ENCODE data around the gene CDH23.

Gene CDH23

DNA sequence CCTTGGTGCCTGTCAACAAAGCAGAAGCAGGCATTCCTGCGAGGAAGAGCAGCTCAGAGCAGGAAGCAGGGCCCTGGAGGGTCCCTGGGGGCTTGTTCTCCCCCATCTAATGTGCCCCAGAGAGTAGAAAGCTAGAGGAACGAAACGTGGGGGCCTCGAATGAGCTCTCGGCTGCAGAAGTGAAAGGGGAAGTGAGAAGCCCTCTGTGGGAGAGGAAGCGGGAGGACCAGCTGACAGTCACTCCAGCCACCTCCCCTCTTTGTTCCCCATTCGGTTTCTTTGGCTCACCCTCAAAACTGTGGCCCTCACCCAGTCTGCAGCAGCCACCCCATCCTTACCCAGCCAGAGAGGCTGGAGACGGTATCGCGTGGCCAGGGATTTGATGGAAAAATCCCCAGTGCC lies 297.8 kb downstream of the CDH23 start:
- DNase-seq (ENCODE audit: extremely low spot score), result no peak

DNA sequence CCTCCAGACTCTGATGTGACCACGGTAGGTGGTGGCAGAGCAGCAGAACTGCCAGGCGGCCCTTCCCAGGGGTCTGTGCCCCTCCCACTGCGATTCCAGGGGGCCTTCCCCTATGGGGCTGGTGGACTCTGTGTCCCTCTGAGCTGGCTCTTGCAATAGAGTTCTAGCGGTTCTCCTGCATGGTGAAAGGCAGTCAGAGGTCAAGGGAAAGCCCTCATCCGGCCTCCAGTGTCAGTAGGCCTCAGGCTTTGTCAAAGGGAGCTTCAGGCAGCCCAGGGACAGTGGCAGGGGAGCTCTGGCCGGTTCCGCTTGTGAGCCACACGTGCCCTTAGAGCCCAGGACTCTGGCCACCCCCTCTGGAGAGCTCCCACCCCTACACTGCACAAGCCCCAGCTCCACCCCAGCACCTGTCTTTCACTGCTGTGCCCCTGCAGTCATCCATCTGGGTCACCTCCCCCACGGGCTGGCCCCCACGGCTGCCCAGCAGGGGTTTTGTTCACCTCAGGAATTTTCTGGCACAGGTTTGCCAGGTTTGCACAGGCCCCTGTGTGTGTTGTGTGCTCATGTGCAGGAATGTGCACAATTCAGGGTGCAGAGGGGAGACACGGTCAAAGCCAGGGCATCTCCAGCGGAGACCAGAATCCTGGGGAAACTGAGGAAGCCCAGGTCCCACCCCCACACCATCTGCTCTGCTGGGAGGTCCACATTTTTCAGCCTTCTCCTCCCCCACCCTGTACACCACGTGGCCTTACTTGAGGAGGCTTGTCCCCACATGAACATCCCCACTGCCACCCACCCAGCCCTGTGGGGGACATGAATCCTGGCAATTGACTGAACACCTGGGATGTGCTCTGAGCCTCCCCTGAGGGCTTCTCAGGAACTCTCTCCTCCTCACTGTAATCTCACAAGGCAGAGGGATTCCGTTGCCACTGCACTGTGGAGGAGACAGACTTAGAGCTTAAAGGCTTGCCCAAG lies 299.1 kb downstream of the CDH23 start:
- POLR2A ChIA-PET, result no interaction called here
- DNase-seq (ENCODE audit: extremely low spot score), result no peak

More for the DNA sequence above, 297.8 kb downstream of the CDH23 start:
- ChIA-PET CTCF (interaction anchor here (0.6 to 1.1 kb wide), 2 partner anchors 13 to 64 kb away, joined by 3 read pairs; no protein-coding TSS in a partner anchor), POLR2A (no interaction called here)
- TF ChIP-seq ELF4 (IDR thresholded peaks at IDR 0.05) (no peak), LEF1 (IDR thresholded peaks at IDR 0.05; ENCODE audit: borderline replicate concordance) (no peak), TARDBP (IDR thresholded peaks at IDR 0.05) (no peak), SP1 (IDR thresholded peaks at IDR 0.05) (no peak), BHLHE40 (IDR thresholded peaks at IDR 0.05; ENCODE audit: borderline replicate concordance) (no peak), SUZ12 (IDR thresholded peaks at IDR 0.05) (no peak), ZNF384 (IDR thresholded peaks at IDR 0.05) (no peak), NFRKB (IDR thresholded peaks at IDR 0.05) (no peak), FOXM1 (IDR thresholded peaks at IDR 0.05; ENCODE audit: borderline replicate concordance) (no peak), ARNT (IDR thresholded peaks at IDR 0.05) (no peak), L3MBTL2 (conservative IDR thresholded peaks at IDR 0.05) (no peak), FOXK2 (IDR thresholded peaks at IDR 0.05) (no peak), HDGF (IDR thresholded peaks at IDR 0.05; ENCODE audit: borderline replicate concordance) (no peak), CTBP1 (IDR thresholded peaks at IDR 0.05; ENCODE audit: borderline replicate concordance) (no peak), FOXA1 (IDR thresholded peaks at IDR 0.05) (no peak)
- TF ChIP-seq, protein P1, sequence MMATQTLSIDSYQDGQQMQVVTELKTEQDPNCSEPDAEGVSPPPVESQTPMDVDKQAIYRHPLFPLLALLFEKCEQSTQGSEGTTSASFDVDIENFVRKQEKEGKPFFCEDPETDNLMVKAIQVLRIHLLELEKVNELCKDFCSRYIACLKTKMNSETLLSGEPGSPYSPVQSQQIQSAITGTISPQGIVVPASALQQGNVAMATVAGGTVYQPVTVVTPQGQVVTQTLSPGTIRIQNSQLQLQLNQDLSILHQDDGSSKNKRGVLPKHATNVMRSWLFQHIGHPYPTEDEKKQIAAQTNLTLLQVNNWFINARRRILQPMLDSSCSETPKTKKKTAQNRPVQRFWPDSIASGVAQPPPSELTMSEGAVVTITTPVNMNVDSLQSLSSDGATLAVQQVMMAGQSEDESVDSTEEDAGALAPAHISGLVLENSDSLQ (IDR thresholded peaks at IDR 0.05), result no peak

DNA sequence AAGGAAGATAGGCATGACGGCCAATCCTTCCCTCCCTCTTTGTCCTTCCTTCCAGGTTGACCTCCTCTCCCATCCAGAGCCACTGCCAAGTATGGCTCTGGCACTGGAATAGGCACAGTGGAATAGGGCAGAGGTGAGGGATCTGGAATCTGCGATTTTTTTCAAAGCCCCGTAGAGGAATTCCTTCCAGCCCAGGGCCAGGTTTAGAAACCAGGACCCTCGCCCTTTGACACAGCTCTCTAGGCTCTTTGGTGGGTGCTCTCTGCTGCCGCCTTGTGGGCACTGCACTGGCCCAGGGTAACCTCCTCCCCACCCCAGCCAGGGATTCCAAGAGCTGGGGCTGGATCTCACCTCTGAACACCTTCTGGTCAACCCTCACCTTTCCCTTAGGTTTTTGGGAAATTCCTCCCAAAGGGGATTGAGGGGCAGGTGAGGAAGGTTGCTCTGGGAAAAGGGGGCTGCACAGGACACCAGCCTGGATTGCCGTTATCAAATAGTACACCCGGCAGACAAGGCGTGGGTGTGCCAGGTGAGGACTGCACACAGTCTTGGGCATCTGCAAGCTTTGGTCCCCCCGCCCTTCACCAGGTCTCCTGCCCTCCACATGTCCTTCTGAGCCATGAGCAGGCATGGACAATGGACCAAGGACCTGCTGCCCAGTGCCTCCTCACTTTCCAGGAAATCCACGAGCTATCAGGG lies 300.1 kb downstream of the CDH23 start:
- DNase-seq (ENCODE audit: extremely low spot score), result peak; percentile 83
- ChIA-PET CTCF (interaction anchor here (0.6 to 2.8 kb wide), 27 partner anchors 10 to 387 kb away, joined by 3 to 37 read pairs (median 4); no protein-coding TSS in a partner anchor), POLR2A (interaction anchor here (0.6 kb wide), 1 partner anchor 11 kb away, joined by 3 read pairs; no protein-coding TSS in a partner anchor)
- no peak for TF ChIP-seq SP1 (IDR thresholded peaks at IDR 0.05)
- TF ChIP-seq ELF4 (IDR thresholded peaks at IDR 0.05), result no peak
- no peak for TF ChIP-seq SUZ12 (IDR thresholded peaks at IDR 0.05)
- TF ChIP-seq ZNF384 (IDR thresholded peaks at IDR 0.05), result no peak
- no peak for TF ChIP-seq NFRKB (IDR thresholded peaks at IDR 0.05)
- no peak for TF ChIP-seq BHLHE40 (IDR thresholded peaks at IDR 0.05; ENCODE audit: borderline replicate concordance)

More for the DNA sequence above, 299.1 kb downstream of the CDH23 start:
- CTCF ChIA-PET, result interaction anchor here (0.6 to 2.8 kb wide), 22 partner anchors 9 to 386 kb away, joined by 3 to 37 read pairs (median 4); no protein-coding TSS in a partner anchor
- TF ChIP-seq BHLHE40 (IDR thresholded peaks at IDR 0.05; ENCODE audit: borderline replicate concordance) (no peak), NFRKB (IDR thresholded peaks at IDR 0.05) (no peak), ELF4 (IDR thresholded peaks at IDR 0.05) (no peak), FOXM1 (IDR thresholded peaks at IDR 0.05; ENCODE audit: borderline replicate concordance) (no peak), L3MBTL2 (conservative IDR thresholded peaks at IDR 0.05) (no peak), HDGF (IDR thresholded peaks at IDR 0.05; ENCODE audit: borderline replicate concordance) (no peak), LEF1 (IDR thresholded peaks at IDR 0.05; ENCODE audit: borderline replicate concordance) (no peak), CTBP1 (IDR thresholded peaks at IDR 0.05; ENCODE audit: borderline replicate concordance) (no peak), ZNF384 (IDR thresholded peaks at IDR 0.05) (no peak), FOXK2 (IDR thresholded peaks at IDR 0.05) (no peak), FOXA1 (IDR thresholded peaks at IDR 0.05) (no peak), TARDBP (IDR thresholded peaks at IDR 0.05) (no peak), SUZ12 (IDR thresholded peaks at IDR 0.05) (no peak), ARNT (IDR thresholded peaks at IDR 0.05) (no peak), SP1 (IDR thresholded peaks at IDR 0.05) (no peak)
- TF ChIP-seq, protein P1 (IDR thresholded peaks at IDR 0.05), result no peak

DNA sequence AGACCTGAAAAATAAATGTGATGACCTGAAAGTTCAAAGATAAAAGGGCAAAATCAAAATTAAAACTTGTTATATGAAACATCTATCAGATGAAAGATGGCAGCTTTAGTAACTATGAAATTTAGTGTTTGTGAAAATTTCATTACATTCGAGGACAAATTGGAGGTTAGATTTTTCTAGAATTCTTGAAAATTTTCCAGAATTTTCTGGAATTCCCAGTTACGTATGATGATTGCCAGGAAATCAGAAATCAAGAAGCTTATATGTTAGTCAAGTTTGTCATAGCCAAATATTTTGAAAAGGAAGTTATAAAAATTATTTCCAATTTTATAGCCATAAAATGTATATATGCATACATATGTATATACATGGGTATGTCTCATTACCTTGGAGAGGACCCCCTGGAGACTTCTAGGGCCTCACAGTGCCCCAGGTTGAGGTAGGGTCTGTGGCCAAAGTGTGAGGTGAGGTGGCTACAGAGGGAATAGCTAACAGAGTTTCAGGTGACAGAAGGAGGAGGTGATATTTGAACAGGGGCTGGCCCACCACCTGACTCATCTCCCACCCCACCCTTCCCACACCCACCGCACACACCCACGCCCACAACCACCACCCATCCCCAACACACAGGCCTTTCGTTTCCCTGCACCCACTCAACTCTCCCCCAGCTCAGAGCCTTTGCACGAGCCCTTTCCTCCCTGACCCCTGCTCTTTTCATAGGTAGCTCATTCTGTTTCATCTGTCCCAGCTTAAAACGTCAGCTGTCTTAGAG lies 301.4 kb downstream of the CDH23 start:
- no peak for DNase-seq (ENCODE audit: extremely low spot score)
- TF ChIP-seq FOXM1 (IDR thresholded peaks at IDR 0.05; ENCODE audit: borderline replicate concordance), result no peak
- ChIA-PET POLR2A (no interaction called here), CTCF (interaction anchor here (0.9 to 2.8 kb wide), 7 partner anchors 9 to 378 kb away, joined by 3 to 37 read pairs (median 4); partner anchors contain the start of gene SLC29A3)

DNA sequence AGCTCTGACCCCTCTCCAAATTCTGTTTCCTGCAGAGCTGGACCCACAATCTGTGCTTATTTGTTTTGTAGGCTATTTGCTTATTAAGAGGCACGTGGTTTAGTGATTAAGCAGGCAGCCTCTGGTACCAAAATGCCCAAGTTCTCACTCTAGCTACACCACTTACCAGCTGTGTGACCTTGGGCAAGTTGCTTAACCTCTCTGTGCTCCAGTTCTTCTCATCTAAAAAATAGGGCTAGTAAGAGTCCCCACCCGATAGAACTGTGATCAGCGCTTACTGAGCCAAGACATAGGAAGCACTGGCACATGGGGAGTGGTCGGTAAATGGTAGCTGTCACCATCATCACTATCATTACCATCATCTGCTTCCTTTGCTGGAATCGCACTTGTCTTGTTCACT lies 302.0 kb downstream of the CDH23 start:
- TF ChIP-seq SUZ12 (IDR thresholded peaks at IDR 0.05) (no peak), NFRKB (IDR thresholded peaks at IDR 0.05) (no peak), L3MBTL2 (conservative IDR thresholded peaks at IDR 0.05) (no peak), FOXK2 (IDR thresholded peaks at IDR 0.05) (no peak), ZNF384 (IDR thresholded peaks at IDR 0.05) (no peak), FOXA1 (IDR thresholded peaks at IDR 0.05) (no peak)
- CTCF ChIA-PET, result interaction anchor here (0.6 to 1.8 kb wide), 4 partner anchors 8 to 57 kb away, joined by 3 to 5 read pairs (median 4); no protein-coding TSS in a partner anchor
- no peak for DNase-seq (ENCODE audit: extremely low spot score)
- POLR2A ChIA-PET, result no interaction called here

Measured in HEK293T (cell line).